ENCODE measurements around the gene UBALD2. TPM values are rescaled to one million over a fixed set of nuclear protein-coding genes. Genes with fewer than 3 reads are reported as not detected.
A peak's percentile ranks its signal among the peaks of the same experiment; 100 is the strongest.

The UBALD2 gene
- total and polyA plus RNA-seq, 2 of the 13 experiments (the other 11 are each of a cell fraction or from before 2014, with no cell fraction given) = 3.3 to 89.7 TPM

DNA sequence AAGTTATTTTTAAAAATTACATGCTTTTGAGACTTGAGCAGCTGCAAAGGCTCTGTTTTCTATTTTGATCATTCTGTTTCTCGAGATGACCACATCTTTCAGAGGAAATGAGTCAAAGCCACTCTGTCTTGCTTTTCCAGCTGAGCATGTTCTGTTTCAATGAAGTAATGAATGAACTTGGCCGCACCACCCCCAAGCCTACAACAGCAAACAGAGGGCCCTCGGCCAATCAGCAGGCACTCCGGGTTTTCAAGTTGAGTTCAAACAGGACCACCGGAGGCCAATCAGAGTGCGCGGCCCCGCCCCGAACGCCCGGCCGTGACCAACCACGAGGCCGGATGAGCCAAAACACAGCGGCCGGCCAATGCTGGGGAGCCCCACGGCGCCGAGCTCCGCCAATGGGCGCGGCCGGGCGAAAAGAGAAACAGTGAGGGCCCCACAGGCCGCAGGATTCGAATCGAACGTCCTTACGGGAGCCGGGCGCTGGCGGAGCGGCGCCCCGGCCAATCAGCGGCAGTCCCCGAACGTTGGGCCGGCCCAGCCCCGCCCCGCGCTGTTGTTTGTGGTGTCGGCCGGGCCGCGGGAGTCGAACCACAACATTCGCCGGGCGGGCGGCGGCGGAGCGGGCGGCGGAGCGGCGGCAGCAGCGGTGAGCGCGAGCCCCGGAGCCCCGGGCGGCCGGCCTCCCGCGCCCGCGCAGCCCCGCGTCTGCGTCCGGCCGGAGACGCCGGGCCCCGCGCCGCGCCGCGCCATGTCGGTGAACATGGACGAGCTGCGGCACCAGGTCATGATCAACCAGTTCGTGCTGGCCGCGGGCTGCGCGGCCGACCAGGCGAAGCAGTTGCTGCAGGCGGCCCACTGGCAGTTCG lies at the start of gene UBALD2 (continued):
- TF ChIP-seq SPEN (CRISPR knock-in tag; IDR thresholded peaks at IDR 0.05; ENCODE audit: low read depth) = peak; percentile 72
- TF ChIP-seq KAT2B (IDR thresholded peaks at IDR 0.05; ENCODE audit: borderline replicate concordance, low read depth, low read length) = no peak
- no peak for TF ChIP-seq AKAP8 (CRISPR knock-in tag; IDR thresholded peaks at IDR 0.05)
- TF ChIP-seq ZNF331 (CRISPR knock-in tag; IDR thresholded peaks at IDR 0.05) = no peak
- no peak for TF ChIP-seq ZNF343 (CRISPR knock-in tag; IDR thresholded peaks at IDR 0.05)
- TF ChIP-seq ZNF747 (CRISPR knock-in tag; IDR thresholded peaks at IDR 0.05; ENCODE audit: borderline replicate concordance) = no peak
- no peak for TF ChIP-seq ZNF563 (CRISPR knock-in tag; IDR thresholded peaks at IDR 0.05)
- TF ChIP-seq, protein P1, sequence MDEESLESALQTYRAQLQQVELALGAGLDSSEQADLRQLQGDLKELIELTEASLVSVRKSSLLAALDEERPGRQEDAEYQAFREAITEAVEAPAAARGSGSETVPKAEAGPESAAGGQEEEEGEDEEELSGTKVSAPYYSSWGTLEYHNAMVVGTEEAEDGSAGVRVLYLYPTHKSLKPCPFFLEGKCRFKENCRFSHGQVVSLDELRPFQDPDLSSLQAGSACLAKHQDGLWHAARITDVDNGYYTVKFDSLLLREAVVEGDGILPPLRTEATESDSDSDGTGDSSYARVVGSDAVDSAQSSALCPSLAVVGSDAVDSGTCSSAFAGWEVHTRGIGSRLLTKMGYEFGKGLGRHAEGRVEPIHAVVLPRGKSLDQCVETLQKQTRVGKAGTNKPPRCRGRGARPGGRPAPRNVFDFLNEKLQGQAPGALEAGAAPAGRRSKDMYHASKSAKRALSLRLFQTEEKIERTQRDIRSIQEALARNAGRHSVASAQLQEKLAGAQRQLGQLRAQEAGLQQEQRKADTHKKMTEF (CRISPR knock-in tag; IDR thresholded peaks at IDR 0.05) = peak; percentile 60; the same call in 1 of the 2 replicates
- TF ChIP-seq CHD4 (IDR thresholded peaks at IDR 0.05; ENCODE audit: borderline replicate concordance, low read length) = no peak
- TF ChIP-seq ONECUT2 (CRISPR knock-in tag; IDR thresholded peaks at IDR 0.05) = no peak
- peak; percentile 21; the same call in 1 of the 2 replicates for TF ChIP-seq ATF7 (IDR thresholded peaks at IDR 0.05)
- TF ChIP-seq ATF7 (CRISPR knock-in tag; IDR thresholded peaks at IDR 0.05) = no peak
- TF ChIP-seq HDAC1 (CRISPR knock-in tag; IDR thresholded peaks at IDR 0.05) = peak; percentile 73
- TF ChIP-seq, protein P2, sequence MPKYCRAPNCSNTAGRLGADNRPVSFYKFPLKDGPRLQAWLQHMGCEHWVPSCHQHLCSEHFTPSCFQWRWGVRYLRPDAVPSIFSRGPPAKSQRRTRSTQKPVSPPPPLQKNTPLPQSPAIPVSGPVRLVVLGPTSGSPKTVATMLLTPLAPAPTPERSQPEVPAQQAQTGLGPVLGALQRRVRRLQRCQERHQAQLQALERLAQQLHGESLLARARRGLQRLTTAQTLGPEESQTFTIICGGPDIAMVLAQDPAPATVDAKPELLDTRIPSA (CRISPR knock-in tag; IDR thresholded peaks at IDR 0.05; ENCODE audit: borderline replicate concordance) = no peak
- TF ChIP-seq RFX5 (IDR thresholded peaks at IDR 0.05; ENCODE audit: low read depth, low read length) = peak; percentile 75
- TF ChIP-seq, protein P3, sequence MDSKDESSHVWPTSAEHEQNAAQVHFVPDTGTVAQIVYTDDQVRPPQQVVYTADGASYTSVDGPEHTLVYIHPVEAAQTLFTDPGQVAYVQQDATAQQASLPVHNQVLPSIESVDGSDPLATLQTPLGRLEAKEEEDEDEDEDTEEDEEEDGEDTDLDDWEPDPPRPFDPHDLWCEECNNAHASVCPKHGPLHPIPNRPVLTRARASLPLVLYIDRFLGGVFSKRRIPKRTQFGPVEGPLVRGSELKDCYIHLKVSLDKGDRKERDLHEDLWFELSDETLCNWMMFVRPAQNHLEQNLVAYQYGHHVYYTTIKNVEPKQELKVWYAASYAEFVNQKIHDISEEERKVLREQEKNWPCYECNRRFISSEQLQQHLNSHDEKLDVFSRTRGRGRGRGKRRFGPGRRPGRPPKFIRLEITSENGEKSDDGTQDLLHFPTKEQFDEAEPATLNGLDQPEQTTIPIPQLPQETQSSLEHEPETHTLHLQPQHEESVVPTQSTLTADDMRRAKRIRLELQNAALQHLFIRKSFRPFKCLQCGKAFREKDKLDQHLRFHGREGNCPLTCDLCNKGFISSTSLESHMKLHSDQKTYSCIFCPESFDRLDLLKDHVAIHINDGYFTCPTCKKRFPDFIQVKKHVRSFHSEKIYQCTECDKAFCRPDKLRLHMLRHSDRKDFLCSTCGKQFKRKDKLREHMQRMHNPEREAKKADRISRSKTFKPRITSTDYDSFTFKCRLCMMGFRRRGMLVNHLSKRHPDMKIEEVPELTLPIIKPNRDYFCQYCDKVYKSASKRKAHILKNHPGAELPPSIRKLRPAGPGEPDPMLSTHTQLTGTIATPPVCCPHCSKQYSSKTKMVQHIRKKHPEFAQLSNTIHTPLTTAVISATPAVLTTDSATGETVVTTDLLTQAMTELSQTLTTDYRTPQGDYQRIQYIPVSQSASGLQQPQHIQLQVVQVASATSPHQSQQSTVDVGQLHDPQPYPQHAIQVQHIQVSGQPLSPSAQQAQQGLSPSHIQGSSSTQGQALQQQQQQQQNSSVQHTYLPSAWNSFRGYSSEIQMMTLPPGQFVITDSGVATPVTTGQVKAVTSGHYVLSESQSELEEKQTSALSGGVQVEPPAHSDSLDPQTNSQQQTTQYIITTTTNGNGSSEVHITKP (CRISPR knock-in tag; IDR thresholded peaks at IDR 0.05; ENCODE audit: low read depth) = 0 out of 2 replicates have a peak, but pooled peaks have one; percentile 17
- no peak for TF ChIP-seq RFX1 (IDR thresholded peaks at IDR 0.05)
- no peak for TF ChIP-seq NR2F2 (IDR thresholded peaks at IDR 0.05; ENCODE audit: borderline replicate concordance, low read depth)
- TF ChIP-seq CCDC6 (CRISPR knock-in tag; IDR thresholded peaks at IDR 0.05) = peak; percentile 89; the same call in 1 of the 2 replicates
- no peak for TF ChIP-seq EEA1 (CRISPR knock-in tag; IDR thresholded peaks at IDR 0.05; ENCODE audit: borderline replicate concordance)
- no peak for TF ChIP-seq LCORL (IDR thresholded peaks at IDR 0.05)
- peak; percentile 52 for TF ChIP-seq LCORL (CRISPR knock-in tag; IDR thresholded peaks at IDR 0.05)
- peak; percentile 61; the same call in 1 of the 2 replicates for TF ChIP-seq MYC (CRISPR knock-in tag; IDR thresholded peaks at IDR 0.05; ENCODE audit: borderline replicate concordance)
- TF ChIP-seq, protein P4, sequence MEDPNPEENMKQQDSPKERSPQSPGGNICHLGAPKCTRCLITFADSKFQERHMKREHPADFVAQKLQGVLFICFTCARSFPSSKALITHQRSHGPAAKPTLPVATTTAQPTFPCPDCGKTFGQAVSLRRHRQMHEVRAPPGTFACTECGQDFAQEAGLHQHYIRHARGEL (CRISPR knock-in tag; IDR thresholded peaks at IDR 0.05) = no peak
- TF ChIP-seq FOXA3 (CRISPR knock-in tag; IDR thresholded peaks at IDR 0.05) = peak; percentile 40; the same call in 1 of the 2 replicates
- no peak for TF ChIP-seq NFE2L1 (CRISPR knock-in tag; IDR thresholded peaks at IDR 0.05; ENCODE audit: borderline replicate concordance)

Data from HepG2 (cell line).